BE2C (cell line): ENCODE data around the gene PEX5L.

Source experiments
- DNase-seq: peaks from one replicate; pipeline ENCODE4 v3.0.0-alpha.2; 2020
- H3K27me3 ChIP-seq: fragments of 250-450 bp; sonication (Bioruptor Pico); 2 replicates; pipeline ENCODE4 v1.5.1; 2020; ENCODE audit warnings: mild to moderate bottlenecking
- H3K36me3 ChIP-seq: fragments of 250-450 bp; sonication (Bioruptor Pico); 2 replicates; pipeline ENCODE4 v1.5.1; 2020; ENCODE audit warnings: mild to moderate bottlenecking
- H3K4me1 ChIP-seq: fragments of 250-450 bp; sonication (Bioruptor Pico); 2 replicates; pipeline ENCODE4 v1.5.1; 2020
- H3K4me3 ChIP-seq: 2 replicates; pipeline ENCODE4 v1.5.1; 2011; ENCODE audit warnings: low read depth, low read length
- H3K9me3 ChIP-seq: fragments of 250-450 bp; sonication (Bioruptor Pico); 2 replicates; pipeline ENCODE4 v1.5.1; 2020
- TF ChIP-seq, protein P1 (sequence below): IDR thresholded peaks from 2 replicates; pipeline ENCODE4 v1.5.1; 2012; ENCODE audit warnings: mild to moderate bottlenecking, low read depth, low read length

The PEX5L gene

GRCh38 chr3:179867961-179868360 is 168.8 kb downstream of the PEX5L start:
- Histone ChIP-seq H3K9me3 (no peaks in the 10 kb centered on the region), H3K36me3 (no peaks in the 10 kb centered on the region), H3K27me3 (no peaks in the 10 kb centered on the region), H3K4me1 (peaks cover 7% of the 10 kb centered on the region), H3K4me3 (no peak overlapping the region)
- TF ChIP-seq, protein P1, sequence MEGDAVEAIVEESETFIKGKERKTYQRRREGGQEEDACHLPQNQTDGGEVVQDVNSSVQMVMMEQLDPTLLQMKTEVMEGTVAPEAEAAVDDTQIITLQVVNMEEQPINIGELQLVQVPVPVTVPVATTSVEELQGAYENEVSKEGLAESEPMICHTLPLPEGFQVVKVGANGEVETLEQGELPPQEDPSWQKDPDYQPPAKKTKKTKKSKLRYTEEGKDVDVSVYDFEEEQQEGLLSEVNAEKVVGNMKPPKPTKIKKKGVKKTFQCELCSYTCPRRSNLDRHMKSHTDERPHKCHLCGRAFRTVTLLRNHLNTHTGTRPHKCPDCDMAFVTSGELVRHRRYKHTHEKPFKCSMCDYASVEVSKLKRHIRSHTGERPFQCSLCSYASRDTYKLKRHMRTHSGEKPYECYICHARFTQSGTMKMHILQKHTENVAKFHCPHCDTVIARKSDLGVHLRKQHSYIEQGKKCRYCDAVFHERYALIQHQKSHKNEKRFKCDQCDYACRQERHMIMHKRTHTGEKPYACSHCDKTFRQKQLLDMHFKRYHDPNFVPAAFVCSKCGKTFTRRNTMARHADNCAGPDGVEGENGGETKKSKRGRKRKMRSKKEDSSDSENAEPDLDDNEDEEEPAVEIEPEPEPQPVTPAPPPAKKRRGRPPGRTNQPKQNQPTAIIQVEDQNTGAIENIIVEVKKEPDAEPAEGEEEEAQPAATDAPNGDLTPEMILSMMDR = no peak
- no peak for DNase-seq

DNA sequence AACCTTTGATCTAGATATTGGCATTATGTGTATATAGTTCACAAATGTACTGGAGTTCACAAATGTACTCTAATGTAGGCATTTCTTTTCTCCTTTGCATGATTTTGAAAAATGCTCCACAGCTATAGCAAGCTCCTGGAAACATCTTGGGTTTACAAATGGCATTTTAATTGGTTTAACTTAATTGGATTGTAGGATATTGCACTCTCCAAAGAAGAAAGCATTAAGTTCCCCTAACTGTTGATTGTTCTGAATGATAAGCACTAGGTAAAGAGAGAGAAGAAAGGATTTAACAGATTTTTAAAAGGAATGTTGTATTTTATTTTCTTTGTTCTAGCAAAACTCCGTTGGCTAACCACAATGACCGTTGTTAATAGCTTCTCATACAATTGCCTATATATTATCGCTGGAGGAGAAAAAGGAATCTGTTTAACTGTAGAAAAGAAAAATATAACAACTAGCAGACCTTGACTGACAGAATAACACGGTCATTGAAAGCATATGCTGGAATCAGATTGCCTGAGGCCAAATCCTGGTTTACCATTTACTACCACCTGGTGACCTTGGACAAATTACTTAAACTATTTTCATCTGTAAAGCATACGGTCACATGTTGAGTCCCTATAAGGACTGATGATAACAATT is 170.8 kb downstream of the PEX5L start:
- TF ChIP-seq, protein P1 = no peak
- no peaks in the 10 kb centered on the region for H3K36me3 ChIP-seq
- H3K4me1 ChIP-seq = peaks cover 7% of the 10 kb centered on the region
- H3K4me3 ChIP-seq = no peak overlapping the region
- H3K27me3 ChIP-seq = no peaks in the 10 kb centered on the region
- no peaks in the 10 kb centered on the region for H3K9me3 ChIP-seq
- peak; percentile 41 for DNase-seq

GRCh38 chr3:179861953-179862352 is 174.8 kb downstream of the PEX5L start:
- no peak for DNase-seq
- Histone ChIP-seq H3K27me3 (no peaks in the 10 kb centered on the region), H3K4me3 (no peak overlapping the region), H3K9me3 (no peaks in the 10 kb centered on the region), H3K4me1 (peaks cover 7% of the 10 kb centered on the region), H3K36me3 (no peaks in the 10 kb centered on the region)
- TF ChIP-seq, protein P1 = no peak

DNA sequence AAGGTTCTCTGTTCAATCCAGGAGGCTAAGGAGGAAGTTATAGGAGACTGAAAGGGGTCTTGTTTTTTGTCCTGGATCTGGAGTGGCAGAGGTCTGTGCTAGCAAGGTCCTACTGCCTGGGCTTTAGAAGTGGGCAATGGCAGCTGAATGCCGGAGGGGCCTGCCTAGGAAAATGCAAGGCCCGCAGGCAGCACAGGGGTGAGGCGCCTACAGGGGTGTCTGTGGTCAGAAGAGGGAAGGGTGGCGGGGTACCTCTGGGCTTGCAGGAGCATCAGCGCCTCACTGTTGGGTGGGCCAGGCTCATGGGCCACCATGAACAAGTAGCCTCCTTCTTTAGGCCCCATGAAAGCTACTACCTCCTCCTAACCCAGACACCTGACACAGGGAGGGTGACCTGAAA is 175.4 kb downstream of the PEX5L start:
- DNase-seq = no peak
- Histone ChIP-seq H3K27me3 (no peaks in the 10 kb centered on the region), H3K4me3 (no peak overlapping the region), H3K9me3 (no peaks in the 10 kb centered on the region), H3K4me1 (peaks cover 7% of the 10 kb centered on the region), H3K36me3 (no peaks in the 10 kb centered on the region)
- TF ChIP-seq, protein P1 = no peak

- Histone ChIP-seq H3K4me3 (no peak overlapping the region), H3K36me3 (no peaks in the 10 kb centered on the region), H3K27me3 (no peaks in the 10 kb centered on the region), H3K4me1 (peaks cover under 1% of the 10 kb centered on the region), H3K9me3 (no peaks in the 10 kb centered on the region)
- TF ChIP-seq, protein P1 = no peak
- DNase-seq = no peak
Observed at GRCh38 chr3:179860275-179861107, 176.2 kb downstream of the PEX5L start.

DNA sequence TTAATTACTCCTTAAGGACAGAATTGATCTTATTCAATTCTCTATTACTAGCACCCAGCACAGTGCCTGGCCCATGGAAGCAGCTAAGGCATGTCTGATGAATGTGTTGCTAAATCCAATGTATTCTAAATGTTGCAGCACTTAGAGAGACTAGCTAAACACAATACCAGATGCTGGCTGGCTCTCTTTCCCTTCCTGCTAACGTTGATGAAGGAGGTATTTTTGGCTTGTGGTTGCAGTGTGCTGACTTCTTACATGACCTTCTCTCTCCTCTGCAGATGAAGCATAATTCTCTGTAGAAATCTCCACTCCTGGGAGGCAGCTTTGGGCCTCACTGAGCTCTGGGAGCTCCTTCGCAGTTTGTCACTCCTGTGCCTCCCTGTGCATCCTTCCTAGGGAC is 183.6 kb downstream of the PEX5L start:
- TF ChIP-seq, protein P1 = no peak
- H3K4me3 ChIP-seq = no peak overlapping the region
- no peaks in the 10 kb centered on the region for H3K27me3 ChIP-seq
- no peak for DNase-seq
- H3K36me3 ChIP-seq = no peaks in the 10 kb centered on the region
- H3K9me3 ChIP-seq = no peaks in the 10 kb centered on the region
- H3K4me1 ChIP-seq = no peaks in the 10 kb centered on the region
